Astrocyte of the spinal cord (primary cell): ENCODE data around the gene EIF3D.

ENCODE experiments used
- DNase-seq: peaks from one replicate; pipeline ENCODE4 v3.0.0; 2011; ENCODE audit warnings: low read depth, low spot score
- H3K4me3 ChIP-seq: 2 replicates; pipeline ENCODE4 v1.5.1; 2011; ENCODE audit warnings: low read depth, mild to moderate bottlenecking, low read length, moderate library complexity
- in situ Hi-C: cut with HindIII; loops from 2 replicates; pipeline ENCODE4 v1.10.0; 2017; ENCODE audit warnings: low sequenced_read_pairs
- TF ChIP-seq, protein P1 (sequence below): IDR thresholded peaks from 2 replicates; pipeline ENCODE4 v1.5.1; 2012; ENCODE audit warnings: low read depth, mild to moderate bottlenecking, low read length, inconsistent platforms

EIF3D gene

DNA sequence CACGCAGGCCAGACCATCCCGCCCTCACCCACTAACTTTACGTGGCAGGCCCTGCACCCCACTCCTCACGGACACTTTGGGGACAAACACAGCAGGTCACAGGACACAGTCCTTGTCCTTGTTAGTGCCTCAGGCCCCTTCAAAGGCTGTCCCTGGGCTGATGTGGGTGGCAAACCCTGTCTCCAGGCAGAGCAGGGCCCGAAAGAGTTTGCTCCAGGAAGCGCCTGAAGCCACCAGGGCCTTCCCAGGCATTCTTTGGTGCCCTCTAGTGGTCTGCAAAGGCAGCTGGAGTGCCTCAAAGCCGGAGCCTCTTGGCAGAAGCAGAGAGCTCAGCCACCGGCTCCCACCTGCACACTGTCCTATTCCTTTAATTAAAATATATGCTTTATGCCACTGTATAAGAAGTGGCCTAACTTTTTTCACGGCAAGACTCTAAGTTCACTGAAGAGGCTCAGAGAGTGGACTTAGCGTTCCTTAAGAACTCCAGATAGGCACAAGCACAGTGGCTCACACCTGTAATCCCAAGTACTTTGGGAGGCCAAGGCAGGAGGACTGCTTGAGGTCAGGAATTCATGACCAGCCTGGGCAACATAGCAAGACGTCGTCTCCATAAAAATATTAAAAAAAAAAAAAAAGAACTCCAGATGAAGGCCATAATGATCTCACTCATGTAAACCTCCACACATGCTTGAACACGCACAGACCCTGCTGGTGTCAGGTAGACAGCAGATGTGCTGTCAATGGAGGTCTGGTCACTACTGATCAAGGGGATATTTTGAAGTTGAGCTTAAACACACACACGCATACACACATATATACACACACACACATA, 58.6 kb downstream of the EIF3D start:
- TF ChIP-seq, protein P1, sequence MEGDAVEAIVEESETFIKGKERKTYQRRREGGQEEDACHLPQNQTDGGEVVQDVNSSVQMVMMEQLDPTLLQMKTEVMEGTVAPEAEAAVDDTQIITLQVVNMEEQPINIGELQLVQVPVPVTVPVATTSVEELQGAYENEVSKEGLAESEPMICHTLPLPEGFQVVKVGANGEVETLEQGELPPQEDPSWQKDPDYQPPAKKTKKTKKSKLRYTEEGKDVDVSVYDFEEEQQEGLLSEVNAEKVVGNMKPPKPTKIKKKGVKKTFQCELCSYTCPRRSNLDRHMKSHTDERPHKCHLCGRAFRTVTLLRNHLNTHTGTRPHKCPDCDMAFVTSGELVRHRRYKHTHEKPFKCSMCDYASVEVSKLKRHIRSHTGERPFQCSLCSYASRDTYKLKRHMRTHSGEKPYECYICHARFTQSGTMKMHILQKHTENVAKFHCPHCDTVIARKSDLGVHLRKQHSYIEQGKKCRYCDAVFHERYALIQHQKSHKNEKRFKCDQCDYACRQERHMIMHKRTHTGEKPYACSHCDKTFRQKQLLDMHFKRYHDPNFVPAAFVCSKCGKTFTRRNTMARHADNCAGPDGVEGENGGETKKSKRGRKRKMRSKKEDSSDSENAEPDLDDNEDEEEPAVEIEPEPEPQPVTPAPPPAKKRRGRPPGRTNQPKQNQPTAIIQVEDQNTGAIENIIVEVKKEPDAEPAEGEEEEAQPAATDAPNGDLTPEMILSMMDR, result peak; percentile 96
- H3K4me3 ChIP-seq, result no peak overlapping the region
- in situ Hi-C loops, result no loop called here
- DNase-seq, result peak; percentile 90

DNA sequence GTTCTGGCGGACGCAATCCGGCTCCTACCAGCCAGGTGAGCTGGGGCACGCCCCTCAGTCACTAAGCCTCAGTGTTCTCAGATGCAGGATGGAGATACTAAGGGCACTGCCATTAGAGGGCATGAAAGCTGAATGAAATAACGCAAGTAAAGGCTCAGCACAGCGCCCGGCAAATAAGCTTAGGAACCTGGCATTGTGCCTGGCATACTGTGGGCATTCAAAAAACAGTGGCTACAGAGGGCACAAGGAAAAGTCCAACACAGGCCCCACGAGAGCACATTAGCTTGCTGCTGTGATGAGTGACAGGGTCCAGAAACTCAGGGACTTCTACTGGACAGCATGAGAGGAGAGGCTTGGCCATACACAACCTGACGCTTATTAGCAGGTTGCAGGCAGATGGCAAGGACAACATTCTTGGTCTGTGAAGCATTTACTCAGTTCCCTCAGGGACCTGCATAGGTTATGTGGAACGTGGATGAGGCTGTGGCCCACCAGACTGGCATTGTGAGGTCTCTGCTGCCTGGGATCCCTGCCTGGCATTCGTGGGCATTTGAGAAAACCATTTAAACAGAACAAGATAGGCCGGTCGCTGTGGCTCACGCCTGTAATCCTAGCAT, 59.8 kb downstream of the EIF3D start:
- TF ChIP-seq, protein P1, result no peak
- DNase-seq, result peak; percentile 21
- no peak overlapping the region for H3K4me3 ChIP-seq
- in situ Hi-C loops, result no loop called here

DNA sequence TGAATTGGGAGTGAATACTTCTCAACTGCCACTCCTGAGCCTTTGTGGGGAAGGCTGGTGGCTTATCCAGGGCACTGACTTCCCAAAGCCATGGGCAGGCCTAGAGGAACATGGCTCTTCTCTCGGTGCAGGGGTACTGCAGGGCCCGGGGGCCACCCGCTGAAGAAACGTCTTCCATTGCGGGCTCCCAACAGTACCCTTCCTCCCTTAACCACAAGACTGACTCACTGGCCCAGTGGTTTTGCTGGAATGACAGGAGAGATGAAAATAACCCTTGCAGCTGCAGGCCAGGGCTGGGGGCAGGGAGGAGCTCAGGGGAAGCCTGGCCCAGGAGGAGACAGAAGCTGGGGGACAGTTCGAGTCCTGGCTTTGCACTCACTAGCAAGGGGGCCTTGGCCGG, 61.0 kb downstream of the EIF3D start:
- DNase-seq, result peak; percentile 97
- TF ChIP-seq, protein P1, result no peak
- in situ Hi-C loops, result no loop called here

DNA sequence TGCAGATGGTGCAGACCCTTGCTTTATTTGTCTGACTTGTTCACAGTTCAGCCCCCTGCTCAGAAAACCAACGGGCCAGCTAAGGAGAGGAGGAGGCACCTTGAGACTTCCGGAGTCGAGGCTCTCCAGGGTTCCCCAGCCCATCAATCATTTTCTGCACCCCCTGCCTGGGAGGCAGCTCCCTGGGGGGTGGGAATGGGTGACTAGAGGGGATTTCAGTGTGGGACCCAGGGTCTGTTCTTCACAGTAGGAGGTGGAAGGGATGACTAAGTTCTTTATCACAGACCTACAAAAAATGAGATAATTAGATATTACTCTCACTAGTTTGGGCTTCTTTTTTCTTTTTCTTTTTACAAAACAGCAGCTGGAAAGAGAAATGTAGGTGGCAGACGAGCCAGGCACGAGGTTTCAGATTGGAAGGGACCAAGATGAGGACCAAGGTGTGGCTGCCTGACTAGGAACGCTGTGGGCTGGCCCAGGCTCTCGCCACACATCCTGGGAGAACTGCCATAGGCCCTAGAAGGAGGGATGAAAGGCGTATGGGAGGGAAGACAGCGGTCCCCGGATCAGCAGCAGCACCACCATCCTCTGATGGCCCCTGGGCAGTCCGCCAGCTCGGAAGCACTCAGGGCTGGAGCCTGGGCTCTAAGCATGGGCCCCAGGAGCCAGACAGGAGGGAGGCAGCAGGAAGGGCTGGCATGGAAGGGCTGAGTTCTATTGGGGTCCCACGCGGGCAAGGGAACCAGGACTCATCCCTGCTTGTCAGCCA, 61.7 kb downstream of the EIF3D start:
- TF ChIP-seq, protein P1, result no peak
- in situ Hi-C loops, result no loop called here
- no peak overlapping the region for H3K4me3 ChIP-seq
- peak; percentile 88 for DNase-seq

More for the DNA sequence above, 61.0 kb downstream of the EIF3D start:
- no peak overlapping the region for H3K4me3 ChIP-seq

DNA sequence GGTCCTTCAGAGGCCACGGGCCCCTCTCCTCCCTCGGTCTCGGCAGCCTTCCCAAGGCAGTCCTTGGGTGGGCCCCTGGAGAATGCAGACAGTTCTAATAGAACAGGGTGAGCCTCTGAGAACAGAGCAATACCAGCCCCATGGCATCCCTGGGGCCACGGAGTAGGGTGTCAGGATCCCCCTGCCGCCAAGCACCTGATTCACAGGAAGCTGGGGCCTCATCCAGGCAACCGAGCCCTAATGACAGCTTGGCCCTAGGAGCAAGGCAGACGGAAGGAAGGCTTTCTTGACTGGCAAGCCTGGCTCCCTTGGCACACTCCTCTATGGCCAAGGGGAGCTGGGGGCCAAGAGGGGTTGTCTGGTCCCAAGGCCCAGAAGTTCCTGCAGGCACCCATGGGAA, 62.7 kb downstream of the EIF3D start:
- in situ Hi-C loops, result no loop called here
- DNase-seq, result no peak
- TF ChIP-seq, protein P1, result no peak
- H3K4me3 ChIP-seq, result no peak overlapping the region

DNA sequence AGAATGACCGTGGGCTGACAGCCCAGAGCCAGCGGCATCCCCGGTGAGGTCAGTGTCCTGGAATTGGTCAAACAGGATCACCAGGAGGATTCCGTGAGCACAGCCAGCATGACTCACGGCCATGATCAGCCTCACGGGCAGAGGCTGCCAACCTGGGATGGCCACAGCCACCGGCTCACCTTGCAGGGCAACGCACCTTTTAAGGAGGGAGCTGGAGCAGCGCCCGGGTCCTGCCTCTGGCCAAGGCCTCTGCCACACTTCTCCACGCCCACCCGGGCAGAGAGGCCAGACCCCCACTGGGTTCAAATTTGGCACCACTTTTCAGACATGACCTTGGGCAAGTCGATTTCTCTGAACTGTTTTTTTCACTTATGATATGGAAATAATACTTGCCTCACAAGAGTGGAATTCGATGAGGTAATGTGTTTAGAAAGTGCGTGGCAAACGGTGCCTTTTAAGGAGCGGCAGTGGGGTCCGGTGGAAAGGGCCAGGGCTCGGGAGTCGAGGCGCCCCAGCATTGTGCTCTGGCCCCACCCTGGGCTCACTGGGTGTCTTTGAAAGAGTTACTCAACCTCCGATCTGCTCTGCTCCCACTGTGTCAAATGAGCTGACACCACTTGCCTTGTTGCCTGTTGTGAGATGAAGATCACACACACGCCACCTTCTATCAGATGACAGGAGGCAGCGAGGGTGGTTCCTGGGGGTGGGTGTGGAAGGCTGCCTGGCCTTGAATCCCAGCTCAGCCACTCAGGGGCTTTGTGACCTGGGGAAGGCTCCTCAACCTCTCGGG, 63.5 kb downstream of the EIF3D start:
- no peak overlapping the region for H3K4me3 ChIP-seq
- in situ Hi-C loops, result no loop called here
- DNase-seq, result peak; percentile 93
- TF ChIP-seq, protein P1, result no peak
